Lower leg skin (tissue), 3 donors: ENCODE measurements around the gene PARG.
"Not testable (repeated sequence)": the region's sequence is repeated elsewhere in the genome, so short reads cannot be mapped to it uniquely, and the experiment has no call there.

Experiments
- CTCF ChIP-seq, 3 donors: fragments of 450-650 bp; IDR thresholded peaks; one replicate each; pipeline ENCODE4 v1.5.1; 2016; ENCODE audit warnings: antibody characterized with exemption in 3 of 3, mild to moderate bottlenecking in 3 of 3, moderate library complexity in 2 of 3
- POLR2A ChIP-seq, 2 donors: fragments of 450-650 bp; IDR thresholded peaks; one replicate each; pipeline ENCODE4 v1.6.1; 2016 to 2017; ENCODE audit warnings: antibody characterized with exemption in 2 of 2, mild to moderate bottlenecking in 1 of 2, moderate library complexity in 1 of 2

GRCh38 chr10:49987207-49987606 lies 45.4 kb upstream of the PARG start:
- TF ChIP-seq CTCF, POLR2A (IDR thresholded peaks at IDR 0.05): not testable (repeated sequence)
